H1 (cell line): ENCODE results near the gene PDE4D. TPM values are rescaled to one million over a fixed set of nuclear protein-coding genes. Genes with fewer than 3 reads are reported as not detected.

Experiments used
- CTCF ChIA-PET: fragments of 300-600 bp; sonication (Branson Sonifier 250); formaldehyde crosslinking; loops from one replicate; lab custom pipeline; 2021; ENCODE audit not compliant: partially characterized antibody; lab: Charles Lee
- POLR2A ChIA-PET: fragments of 300-600 bp; sonication (Branson Sonifier 250); formaldehyde crosslinking; loops from one replicate; lab custom pipeline; 2021; ENCODE audit warnings: inconsistent platforms; ENCODE audit not compliant: partially characterized antibody; lab: Charles Lee
- DNase-seq, 2 experiments: peaks; one replicate each; pipeline versions ENCODE4 v3.0.0 to v3.0.0-alpha.2; 2010 to 2022; ENCODE audit warnings: low spot score in 2 of 2, low read depth in 1 of 2, mixed read lengths in 1 of 2
- FAIRE-seq: peaks from 2 replicates; lab custom pipeline; 2011; peaks lifted over from hg19 to GRCh38; lab: Jason Lieb, UNC
- H2AFZ ChIP-seq: 2 replicates; pipeline ENCODE4 v1.8.1; 2012; ENCODE audit warnings: low read length, inconsistent platforms
- H2AK5ac ChIP-seq: 2 replicates; pipeline ENCODE4 v1.6.1; 2013; ENCODE audit warnings: low read depth, low read length
- H2BK120ac ChIP-seq: replicated peaks from 2 replicates; pipeline ENCODE3; 2013; ENCODE audit warnings: low read depth, low read length, inconsistent platforms
- H2BK12ac ChIP-seq: 2 replicates; pipeline ENCODE4 v1.6.1; 2013; ENCODE audit warnings: low read depth, low read length
- H2BK15ac ChIP-seq: 2 replicates; pipeline ENCODE4 v1.6.1; 2013; ENCODE audit warnings: low read length
- H2BK20ac ChIP-seq: 2 replicates; pipeline ENCODE4 v1.6.1; 2013; ENCODE audit warnings: low read length
- H2BK5ac ChIP-seq: 2 replicates; pipeline ENCODE4 v1.6.1; 2013; ENCODE audit warnings: low read depth, low read length
- H3K14ac ChIP-seq: 2 replicates; pipeline ENCODE4 v1.6.1; 2013; ENCODE audit warnings: inconsistent platforms; ENCODE audit not compliant: insufficient read length
- H3K18ac ChIP-seq: 2 replicates; pipeline ENCODE4 v1.6.1; 2013; ENCODE audit warnings: low read length; ENCODE audit errors: extremely low read depth
- H3K23ac ChIP-seq: 2 replicates; pipeline ENCODE4 v1.6.1; 2013; ENCODE audit warnings: inconsistent platforms; ENCODE audit not compliant: insufficient read length
- H3K23me2 ChIP-seq: 2 replicates; pipeline ENCODE4 v1.6.1; 2013; ENCODE audit warnings: low read depth, low read length
- H3K27ac ChIP-seq: 2 replicates; pipeline ENCODE4 v1.6.1; 2011; ENCODE audit warnings: low read depth, low read length, inconsistent platforms
- H3K27me3 ChIP-seq, 4 experiments: replicated peaks in 1 of 4; 1 replicate in 1 of 4; 2 replicates in 3 of 4; pipeline versions ENCODE4 v1.6.1 to v1.8.1; 2011 to 2013; ENCODE audit warnings: low read length in 3 of 4, mild to moderate bottlenecking in 3 of 4, inconsistent platforms in 2 of 4, mixed read lengths in 2 of 4, moderate library complexity in 1 of 4; ENCODE audit not compliant: control insufficient read depth in 3 of 4, insufficient read depth in 3 of 4; ENCODE audit errors: extremely low read depth in 1 of 4
- H3K36me3 ChIP-seq, 4 experiments: 2 replicates each; pipeline versions ENCODE4 v1.6.1 to v1.8.1; 2011 to 2013; ENCODE audit warnings: mild to moderate bottlenecking in 4 of 4, low read length in 3 of 4, moderate library complexity in 2 of 4, control low read depth in 1 of 4, inconsistent platforms in 1 of 4; ENCODE audit not compliant: insufficient read depth in 4 of 4, control insufficient read depth in 2 of 4
- H3K4ac ChIP-seq: replicated peaks from 2 replicates; pipeline ENCODE3; 2013; ENCODE audit warnings: low read length, low read depth, mixed read lengths, inconsistent platforms; ENCODE audit not compliant: insufficient read length
- H3K4me1 ChIP-seq, 4 experiments: replicated peaks in 1 of 4; 1 replicate in 1 of 4; 2 replicates in 3 of 4; pipeline versions ENCODE4 v1.6.1 to v1.8.1; 2011 to 2013; ENCODE audit warnings: low read length in 3 of 4, inconsistent platforms in 2 of 4, mixed read lengths in 1 of 4; ENCODE audit not compliant: insufficient read depth in 4 of 4, control insufficient read depth in 3 of 4
- H3K4me2 ChIP-seq, 2 experiments: 2 replicates each; pipeline versions ENCODE4 v1.6.1 to v1.8.1; 2011 to 2013; ENCODE audit warnings: low read depth in 2 of 2, low read length in 2 of 2, control low read depth in 1 of 2, inconsistent platforms in 1 of 2, mild to moderate bottlenecking in 1 of 2; ENCODE audit not compliant: insufficient read depth in 1 of 2
- H3K4me3 ChIP-seq, 4 experiments: fragments of 200-600, 300-600 bp in 1 of 4; sonication (generic), shearing (Covaris generic), sonication (Bioruptor Twin) in 1 of 4; 2 replicates each; pipeline versions ENCODE4 v1.5.1 to v1.8.1; 2011 to 2016; ENCODE audit warnings: low read length in 4 of 4, low read depth in 3 of 4, control low read depth in 2 of 4, inconsistent platforms in 2 of 4, mild to moderate bottlenecking in 2 of 4, mixed read lengths in 1 of 4, moderate library complexity in 1 of 4; ENCODE audit not compliant: insufficient read depth in 2 of 4; ENCODE audit errors: extremely low read depth in 1 of 4
- H3K56ac ChIP-seq: replicated peaks from 2 replicates; pipeline ENCODE3; 2013; ENCODE audit warnings: low read depth, mild to moderate bottlenecking, mixed read lengths, low read length, inconsistent platforms; ENCODE audit not compliant: insufficient read length
- H3K79me1 ChIP-seq: 2 replicates; pipeline ENCODE4 v1.6.1; 2013; ENCODE audit warnings: low read depth, low read length, control low read depth
- H3K79me2 ChIP-seq, 2 experiments: 2 replicates each; pipeline versions ENCODE4 v1.6.1 to v1.8.1; 2012 to 2013; ENCODE audit warnings: low read length in 2 of 2, mild to moderate bottlenecking in 2 of 2, inconsistent platforms in 1 of 2; ENCODE audit not compliant: insufficient read depth in 2 of 2, control insufficient read depth in 1 of 2
- H3K9ac ChIP-seq, 4 experiments: replicated peaks in 1 of 4; 1 replicate in 1 of 4; 2 replicates in 3 of 4; pipeline versions ENCODE4 v1.6.1 to v1.8.1; 2011 to 2013; ENCODE audit warnings: low read depth in 3 of 4, low read length in 3 of 4, control low read depth in 2 of 4, mild to moderate bottlenecking in 2 of 4, moderate library complexity in 2 of 4, inconsistent platforms in 1 of 4; ENCODE audit errors: extremely low read depth in 1 of 4
- H3K9me3 ChIP-seq, 2 experiments: 2 replicates each; pipeline versions ENCODE4 v1.6.1 to v1.8.1; 2012 to 2013; ENCODE audit warnings: mild to moderate bottlenecking in 2 of 2, moderate library complexity in 2 of 2, control low read depth in 1 of 2, inconsistent platforms in 1 of 2, low read depth in 1 of 2, low read length in 1 of 2, mixed read lengths in 1 of 2; ENCODE audit not compliant: insufficient read depth in 2 of 2
- H4K20me1 ChIP-seq, 2 experiments: replicated peaks in 1 of 2; 2 replicates each; pipeline versions ENCODE3 to v1.8.1; 2011 to 2013; ENCODE audit warnings: inconsistent platforms in 2 of 2, low read length in 2 of 2, mild to moderate bottlenecking in 1 of 2; ENCODE audit not compliant: insufficient read depth in 2 of 2, control insufficient read depth in 1 of 2
- H4K5ac ChIP-seq: 2 replicates; pipeline ENCODE4 v1.6.1; 2013; ENCODE audit warnings: low read length, low read depth, mixed read lengths, inconsistent platforms; ENCODE audit not compliant: insufficient read length
- H4K8ac ChIP-seq: 2 replicates; pipeline ENCODE4 v1.8.0; 2013; ENCODE audit warnings: mild to moderate bottlenecking, moderate library complexity, low read length, inconsistent platforms; ENCODE audit not compliant: insufficient read depth; ENCODE audit errors: extremely low read depth
- H4K91ac ChIP-seq: replicated peaks from 2 replicates; pipeline ENCODE3; 2013; ENCODE audit warnings: low read length, mixed read lengths, inconsistent platforms; ENCODE audit not compliant: insufficient read length
- BCL11A ChIP-seq, 2 experiments: IDR thresholded peaks; one replicate each; pipeline ENCODE4 v1.6.1; 2011; ENCODE audit warnings: low read depth in 2 of 2, low read length in 2 of 2, mild to moderate bottlenecking in 2 of 2
- CEBPB ChIP-seq: IDR thresholded peaks from 2 replicates; pipeline ENCODE4 v1.6.1; 2012; ENCODE audit warnings: low read depth, low read length
- CHD1 ChIP-seq: IDR thresholded peaks from 2 replicates; pipeline ENCODE4 v1.6.1; 2012; ENCODE audit warnings: low read depth, low read length, improper control_type of control experiment
- EP300 ChIP-seq, 2 experiments: IDR thresholded peaks; 1 replicate in 1 of 2; 2 replicates in 1 of 2; pipeline ENCODE4 v1.6.1; 2011 to 2012; ENCODE audit warnings: low read depth in 2 of 2, low read length in 2 of 2, mild to moderate bottlenecking in 2 of 2, borderline replicate concordance in 1 of 2, inconsistent platforms in 1 of 2, moderate library complexity in 1 of 2
- GABPA ChIP-seq: IDR thresholded peaks from 2 replicates; pipeline ENCODE4 v1.6.1; 2011; ENCODE audit warnings: mild to moderate bottlenecking, low read length, moderate library complexity, borderline replicate concordance; ENCODE audit not compliant: insufficient read depth
- GTF2F1 ChIP-seq: IDR thresholded peaks from 2 replicates; pipeline ENCODE4 v1.6.1; 2012; ENCODE audit warnings: low read depth, low read length, improper control_type of control experiment, borderline replicate concordance
- POLR2AphosphoS5 ChIP-seq: IDR thresholded peaks from 2 replicates; pipeline ENCODE4 v1.6.1; 2011; ENCODE audit warnings: low read depth, low read length
- RXRA ChIP-seq: IDR thresholded peaks from 2 replicates; pipeline ENCODE4 v1.6.1; 2011; ENCODE audit warnings: low read depth, mild to moderate bottlenecking, low read length, moderate library complexity; ENCODE audit not compliant: insufficient read depth
- SIN3A ChIP-seq, 2 experiments: IDR thresholded peaks in 1 of 2; conservative IDR thresholded peaks in 1 of 2; 2 replicates each; pipeline ENCODE4 v1.6.1; 2011 to 2012; ENCODE audit warnings: low read length in 2 of 2, improper control_type of control experiment in 1 of 2, low read depth in 1 of 2, mild to moderate bottlenecking in 1 of 2
- YY1 ChIP-seq: IDR thresholded peaks from 2 replicates; pipeline ENCODE4 v1.6.1; 2011; ENCODE audit warnings: low read depth, mild to moderate bottlenecking, low read length
- WGBS, 2 experiments: shearing (Covaris generic) in 1 of 2; methylation state at CpG; one replicate each; pipeline versions ENCODE4 v1.1.6 to v1.1.7; 2013 to 2015; ENCODE audit warnings: low lambda C conversion rate in 2 of 2, mixed read lengths in 2 of 2, inconsistent platforms in 1 of 2, low coverage in 1 of 2, missing lambda C conversion rate in 1 of 2; ENCODE audit not compliant: insufficient replicate concordance in 2 of 2, insufficient coverage in 1 of 2, insufficient read length in 1 of 2; ENCODE audit errors: extremely low coverage in 1 of 2, missing lambda C conversion rate in 1 of 2; 5-methylcytosine and 5-hydroxymethylcytosine counted together
- polyA plus RNA-seq, 7 experiments: library from polyadenylated mRNA; depleted of rRNA in 3 of 7; stranded (reverse) in 5 of 7; unstranded in 2 of 7; fragments of >200 nt in 5 of 7; fragments of 200-250 nt in 2 of 7; gene quantifications; 1 replicate in 5 of 7; 2 replicates in 1 of 7; 4 replicates in 1 of 7; pipeline versions ENCODE4 v1.2.1 to v1.2.3, GENCODE V29; 2011 to 2013; ENCODE audit warnings: missing spikeins in 2 of 7, mixed read lengths in 2 of 7
- total RNA-seq: library from RNA; stranded (reverse); fragmentation: NEBNext Ultra II Directional; extraction: Animal tissue kit (Norgen Biotek cat#: 25700); gene quantifications from 2 replicates; pipeline ENCODE4 v1.2.1, GENCODE V29; 2021
- TF ChIP-seq, protein P1 (sequence below): IDR thresholded peaks from 2 replicates; pipeline ENCODE4 v1.6.1; 2011; ENCODE audit warnings: low read depth, mild to moderate bottlenecking, low read length; ENCODE audit not compliant: insufficient read depth
- TF ChIP-seq, protein P2 (sequence below): IDR thresholded peaks from 2 replicates; pipeline ENCODE4 v1.6.1; 2011; ENCODE audit warnings: low read length, improper control_type of control experiment

PDE4D gene
- total and polyA plus RNA-seq, 2 of the 8 experiments (the other 6 are each of a cell fraction or from before 2014, with no cell fraction given), result 2.3 to 3.7 TPM

DNA sequence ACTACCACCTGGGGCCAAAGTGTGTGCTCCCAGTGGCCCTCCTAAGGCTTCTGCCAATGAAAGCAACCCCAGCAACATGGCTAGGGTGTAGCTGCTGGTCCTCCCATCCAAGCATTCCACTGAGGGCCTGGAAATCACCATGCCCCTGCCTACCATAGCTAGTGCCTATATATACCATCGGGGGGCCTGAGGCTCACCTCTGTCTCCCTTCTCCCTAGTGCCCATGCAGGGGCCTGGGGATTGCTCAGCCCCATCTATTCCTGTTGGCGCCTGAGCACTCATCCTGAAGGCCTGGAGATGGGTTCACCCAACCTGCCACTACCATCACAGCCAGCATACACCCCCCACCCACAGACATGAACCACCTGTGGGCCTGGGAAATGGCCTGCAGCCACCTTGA, 943.3 kb downstream of the PDE4D start:
- Histone ChIP-seq H3K9me3 (no peaks in the 10 kb centered on the region), H2BK20ac (no peak overlapping the region), H2BK15ac (no peak overlapping the region), H3K18ac (no peak overlapping the region), H3K4me3 (no peak overlapping the region), H4K5ac (no peak overlapping the region), H3K4me1 (no peaks in the 10 kb centered on the region), H3K4ac (no peak overlapping the region), H3K27ac (no peak overlapping the region), H2AK5ac (no peak overlapping the region), H3K4me2 (no peak overlapping the region), H3K9ac (no peak overlapping the region), H4K20me1 (no peaks in the 10 kb centered on the region), H3K27me3 (no peaks in the 10 kb centered on the region), H3K23me2 (no peaks in the 10 kb centered on the region), H2AFZ (no peak overlapping the region), H4K91ac (no peak overlapping the region), H3K79me2 (no peaks in the 10 kb centered on the region), H3K23ac (no peak overlapping the region), H2BK120ac (no peak overlapping the region), H3K79me1 (no peaks in the 10 kb centered on the region), H2BK12ac (no peak overlapping the region), H3K56ac (no peak overlapping the region), H4K8ac (no peak overlapping the region; the same call in 1 of the 2 replicates), H3K36me3 (no peaks in the 10 kb centered on the region), H3K14ac (no peak overlapping the region), H2BK5ac (no peak overlapping the region)
- ChIA-PET CTCF (interaction anchor here (1.1 to 1.3 kb wide), 2 partner anchors 8 to 64 kb away, joined by 3 read pairs; no protein-coding TSS in a partner anchor), POLR2A (no interaction called here)
- DNase-seq (no peak), FAIRE-seq (no peak)
- 40% methylated on average over 2 of the region's 2 CpGs; no CpG with 5 or more reads in 1 of the 2 experiments for WGBS, 2 experiments
- TF ChIP-seq RXRA (no peak), EP300 (IDR thresholded peaks at IDR 0.05; ENCODE audit: borderline replicate concordance in 1 of 2, low read depth in 2 of 2, low read length in 2 of 2) (no peak), CHD1 (no peak), POLR2AphosphoS5 (no peak), GTF2F1 (no peak), GABPA (no peak), YY1 (no peak), BCL11A (IDR thresholded peaks at IDR 0.05; ENCODE audit: low read depth in 2 of 2, low read length in 2 of 2) (no peak), CEBPB (no peak), SIN3A (conservative IDR thresholded peaks at IDR 0.05 in 1 of 2, IDR thresholded peaks at IDR 0.05 in 1 of 2; ENCODE audit: low read depth in 1 of 2, low read length in 2 of 2) (no peak)
- TF ChIP-seq, protein P1, sequence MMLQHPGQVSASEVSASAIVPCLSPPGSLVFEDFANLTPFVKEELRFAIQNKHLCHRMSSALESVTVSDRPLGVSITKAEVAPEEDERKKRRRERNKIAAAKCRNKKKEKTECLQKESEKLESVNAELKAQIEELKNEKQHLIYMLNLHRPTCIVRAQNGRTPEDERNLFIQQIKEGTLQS, result no peak
- TF ChIP-seq, protein P2, sequence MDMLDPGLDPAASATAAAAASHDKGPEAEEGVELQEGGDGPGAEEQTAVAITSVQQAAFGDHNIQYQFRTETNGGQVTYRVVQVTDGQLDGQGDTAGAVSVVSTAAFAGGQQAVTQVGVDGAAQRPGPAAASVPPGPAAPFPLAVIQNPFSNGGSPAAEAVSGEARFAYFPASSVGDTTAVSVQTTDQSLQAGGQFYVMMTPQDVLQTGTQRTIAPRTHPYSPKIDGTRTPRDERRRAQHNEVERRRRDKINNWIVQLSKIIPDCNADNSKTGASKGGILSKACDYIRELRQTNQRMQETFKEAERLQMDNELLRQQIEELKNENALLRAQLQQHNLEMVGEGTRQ, result no peak
